ENCODE results near the gene ARMC10. TPM values are rescaled to one million over a fixed set of nuclear protein-coding genes. Genes with fewer than 3 reads are reported as not detected.
"Not testable (repeated sequence)": the region's sequence is repeated elsewhere in the genome, so short reads cannot be mapped to it uniquely, and the experiment has no call there.

The ARMC10 gene
- total RNA-seq, 1 donor from 2014 or later, result 46.6 TPM

DNA sequence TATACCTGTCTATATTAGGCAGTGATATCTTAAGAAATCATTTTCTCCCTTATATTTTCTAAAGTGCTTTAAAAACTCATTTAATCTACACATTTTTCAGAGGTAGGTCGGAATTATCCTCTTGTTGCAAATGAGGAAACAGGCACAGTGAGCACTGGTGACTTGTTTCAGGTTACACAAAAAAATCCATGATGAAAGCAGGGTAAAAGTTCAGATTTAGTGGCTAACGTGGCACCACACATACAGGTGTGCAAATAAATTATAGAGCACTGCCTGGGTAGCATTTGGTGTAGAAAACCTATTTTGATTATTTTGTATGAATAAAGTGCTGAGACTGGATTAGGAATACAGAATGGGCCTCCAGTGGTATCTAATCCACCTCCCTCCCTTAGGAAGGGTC lies 26.6 kb downstream of the ARMC10 start:
- Histone ChIP-seq H3K27me3 (ENCODE audit: control insufficient read depth, insufficient read depth, low read length) (no peaks in the 10 kb centered on the region), H3K36me3 (ENCODE audit: control insufficient read depth, insufficient read depth, low read length) (peaks cover 4% of the 10 kb centered on the region), H3K4me3 (ENCODE audit: low read depth, low read length) (no peak overlapping the region)
- DNase-seq (ENCODE audit: low read depth) (no peak), FAIRE-seq (no peak)
- TF ChIP-seq CTCF (IDR thresholded peaks at IDR 0.05; ENCODE audit: insufficient read depth, low read length, severe bottlenecking), result no peak

DNA sequence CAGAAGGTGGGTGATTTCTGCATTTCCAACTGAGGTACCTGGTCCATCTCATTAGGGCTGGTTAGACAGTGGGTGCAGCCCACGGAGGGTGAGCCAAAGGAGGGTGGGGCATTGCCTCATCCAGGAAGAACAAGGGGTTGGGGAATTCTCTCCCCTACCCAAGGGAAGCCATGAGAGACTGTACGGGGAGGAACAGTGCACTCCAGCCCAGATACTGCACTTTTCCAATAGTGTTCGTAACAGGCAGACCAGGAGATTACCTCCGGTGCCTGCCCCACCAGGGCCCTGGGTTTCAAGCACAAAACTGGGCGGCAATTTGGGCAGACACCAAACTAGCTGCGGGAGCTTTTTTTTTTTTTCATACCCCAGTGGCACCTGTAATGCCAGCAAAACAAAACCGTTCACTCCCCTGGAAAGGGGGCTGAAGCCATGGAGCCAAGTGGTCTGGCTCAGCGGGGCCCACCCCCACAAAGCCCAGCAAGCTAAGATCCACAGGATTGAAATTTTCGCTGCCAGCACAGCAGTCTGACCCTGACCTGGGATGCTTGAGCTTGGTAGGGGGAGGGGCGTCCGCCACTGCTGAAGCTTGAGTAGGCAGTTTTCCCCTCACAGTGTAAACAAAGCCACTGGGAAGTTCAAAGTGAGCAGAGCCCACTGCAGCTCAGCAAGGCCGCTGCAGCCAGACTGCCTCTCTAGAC lies 31.2 kb downstream of the ARMC10 start:
- no peak for TF ChIP-seq CTCF (IDR thresholded peaks at IDR 0.05; ENCODE audit: insufficient read depth, low read length, severe bottlenecking)
- FAIRE-seq (no peak), DNase-seq (ENCODE audit: low read depth) (no peak)
- Histone ChIP-seq H3K27me3 (ENCODE audit: control insufficient read depth, insufficient read depth, low read length) (no peaks in the 10 kb centered on the region), H3K36me3 (ENCODE audit: control insufficient read depth, insufficient read depth, low read length) (peaks cover 1% of the 10 kb centered on the region), H3K4me3 (ENCODE audit: low read depth, low read length) (no peak overlapping the region)

DNA sequence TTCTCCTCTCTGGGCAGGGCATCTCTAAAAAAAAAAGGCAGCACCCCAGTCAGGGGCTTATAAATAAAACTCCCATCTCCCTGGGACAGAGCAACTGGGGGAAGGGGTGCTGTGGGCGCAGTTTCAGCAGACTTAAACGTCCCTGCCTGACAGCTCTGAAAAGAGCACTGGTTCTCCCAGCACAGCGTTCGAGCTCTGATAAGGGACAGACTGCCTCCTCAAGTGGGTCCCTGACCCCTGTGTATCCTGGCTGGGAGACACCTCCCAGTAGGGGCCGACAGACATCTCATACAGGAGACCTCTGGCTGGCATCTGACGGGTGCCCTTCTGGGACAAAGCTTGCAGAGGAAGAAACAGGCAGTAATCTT lies 31.7 kb downstream of the ARMC10 start:
- not testable (repeated sequence) for H3K4me3 ChIP-seq (ENCODE audit: low read depth, low read length); H3K27me3 ChIP-seq (ENCODE audit: control insufficient read depth, insufficient read depth, low read length)

DNA sequence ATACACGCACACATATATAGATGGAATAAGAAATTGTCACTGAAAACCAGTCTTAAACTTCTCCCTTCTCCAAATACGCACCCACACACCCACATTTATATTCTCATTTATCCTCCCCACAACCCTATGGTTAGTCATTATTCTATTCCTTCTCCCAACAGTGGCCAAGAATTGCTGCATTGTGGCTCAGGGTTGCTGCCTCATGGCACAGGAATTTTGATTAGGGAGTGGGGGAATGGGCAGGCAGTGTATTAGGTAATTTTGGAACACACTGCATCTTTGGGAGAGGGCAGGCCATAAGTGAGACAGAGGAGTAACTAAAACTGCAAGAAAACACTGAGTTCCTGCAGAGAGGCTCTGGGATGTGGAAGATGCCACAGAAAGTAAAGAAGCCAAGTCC lies 38.2 kb downstream of the ARMC10 start:
- no peak overlapping the region for H3K4me3 ChIP-seq (ENCODE audit: low read depth, low read length)
- no peak for FAIRE-seq
- H3K27me3 ChIP-seq (ENCODE audit: control insufficient read depth, insufficient read depth, low read length), result no peaks in the 10 kb centered on the region
- peak; percentile 92 for DNase-seq (ENCODE audit: low read depth)
- H3K36me3 ChIP-seq (ENCODE audit: control insufficient read depth, insufficient read depth, low read length), result no peaks in the 10 kb centered on the region
- TF ChIP-seq CTCF (IDR thresholded peaks at IDR 0.05; ENCODE audit: insufficient read depth, low read length, severe bottlenecking), result no peak

More for the DNA sequence above, 31.7 kb downstream of the ARMC10 start:
- H3K36me3 ChIP-seq (ENCODE audit: control insufficient read depth, insufficient read depth, low read length); DNase-seq (ENCODE audit: low read depth); FAIRE-seq: not testable (repeated sequence)

DNA sequence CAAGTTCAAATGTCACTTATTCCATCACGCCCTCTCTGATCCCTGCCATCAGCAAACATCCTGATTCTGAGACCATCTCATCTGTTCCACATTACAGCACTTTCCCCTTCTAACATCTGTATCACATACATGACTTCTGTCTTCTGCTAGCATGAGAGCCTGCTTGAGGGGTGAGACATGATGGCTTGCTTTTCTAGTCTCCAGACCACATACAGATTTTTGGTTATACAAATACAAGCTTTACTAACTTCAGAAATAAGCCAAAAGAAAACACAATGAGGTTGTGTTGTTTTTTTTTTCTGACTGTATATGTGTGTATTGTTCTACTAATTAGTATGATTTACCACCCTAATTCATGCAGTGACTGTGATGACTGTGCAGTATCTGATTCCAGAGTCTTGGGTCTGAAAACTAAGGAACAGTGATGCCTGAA lies 39.7 kb downstream of the ARMC10 start:
- no peaks in the 10 kb centered on the region for H3K36me3 ChIP-seq (ENCODE audit: control insufficient read depth, insufficient read depth, low read length)
- no peak overlapping the region for H3K4me3 ChIP-seq (ENCODE audit: low read depth, low read length)
- FAIRE-seq, result no peak
- DNase-seq (ENCODE audit: low read depth), result no peak
- no peaks in the 10 kb centered on the region for H3K27me3 ChIP-seq (ENCODE audit: control insufficient read depth, insufficient read depth, low read length)
- no peak for TF ChIP-seq CTCF (IDR thresholded peaks at IDR 0.05; ENCODE audit: insufficient read depth, low read length, severe bottlenecking)

DNA sequence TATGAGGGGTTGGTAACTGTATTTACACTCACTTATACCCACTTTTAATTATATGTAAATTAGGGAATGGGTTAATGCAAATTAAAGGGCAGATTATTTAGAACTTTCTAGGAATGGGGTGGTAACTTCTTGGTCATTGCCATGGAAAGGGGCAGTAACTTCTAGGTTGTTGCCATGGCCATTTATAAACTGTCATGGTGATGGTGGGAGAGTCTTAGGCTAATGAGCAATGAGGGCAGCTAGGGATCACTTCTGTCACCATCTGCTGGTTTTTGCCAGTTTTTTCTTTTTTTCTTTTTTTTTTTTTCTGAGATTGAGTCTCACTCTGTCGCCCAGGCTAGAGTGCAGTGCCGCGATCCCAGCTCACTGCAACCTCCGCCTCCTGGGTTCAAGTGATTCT lies 40.8 kb downstream of the ARMC10 start:
- no peaks in the 10 kb centered on the region for H3K27me3 ChIP-seq (ENCODE audit: control insufficient read depth, insufficient read depth, low read length)
- FAIRE-seq (no peak), DNase-seq (ENCODE audit: low read depth) (no peak)
- no peak for TF ChIP-seq CTCF (IDR thresholded peaks at IDR 0.05; ENCODE audit: insufficient read depth, low read length, severe bottlenecking)
- H3K36me3 ChIP-seq (ENCODE audit: control insufficient read depth, insufficient read depth, low read length), result no peaks in the 10 kb centered on the region
- H3K4me3 ChIP-seq (ENCODE audit: low read depth, low read length), result no peak overlapping the region
